SK-N-SH (cell line): Measurements from ENCODE around the gene ARMH3. TPM values are rescaled to one million over a fixed set of nuclear protein-coding genes. Genes with fewer than 3 reads are reported as not detected.

Experiments used
- CTCF ChIA-PET: fragments of 300-600, 350-600 bp; formaldehyde crosslinking; extraction: SDS; loops from one replicate; lab custom pipeline; 2021; lab: Yijun Ruan, JAX
- POLR2A ChIA-PET: fragments of 350-600 bp; sonication (Branson Sonifier 250); formaldehyde crosslinking; extraction: SDS; loops from one replicate; lab custom pipeline; 2020; ENCODE audit warnings: antibody characterized with exemption, inconsistent platforms; lab: Yijun Ruan, JAX
- DNase-seq: peaks from one replicate; pipeline ENCODE4 v3.0.0; 2012
- H2AFZ ChIP-seq: fragments of 200-600 bp; sonication (generic); 2 replicates; pipeline ENCODE4 v1.8.1; 2016; ENCODE audit warnings: antibody characterized with exemption, mild to moderate bottlenecking, low read depth
- H3F3A ChIP-seq: fragments of 200-600 bp; sonication (generic); replicated peaks from 2 replicates; pipeline ENCODE3; 2016; ENCODE audit warnings: antibody characterized with exemption, mild to moderate bottlenecking; ENCODE audit not compliant: insufficient read depth
- H3K27ac ChIP-seq, 2 experiments: fragments of 200-500 bp in 1 of 2; fragments of 200-600 bp in 1 of 2; sonication (Bioruptor generic) in 1 of 2; sonication (generic), shearing (Covaris generic) in 1 of 2; 2 replicates each; pipeline versions ENCODE4 v1.5.1 to v1.6.1; 2014 to 2016; ENCODE audit warnings: low read depth in 2 of 2, inconsistent platforms in 1 of 2, low read length in 1 of 2, mild to moderate bottlenecking in 1 of 2, mixed read lengths in 1 of 2
- H3K27me3 ChIP-seq: fragments of 200-600 bp; sonication (generic), shearing (Covaris generic); 2 replicates; pipeline ENCODE4 v1.6.1; 2016; ENCODE audit warnings: mixed run types; ENCODE audit not compliant: insufficient read depth
- H3K36me3 ChIP-seq, 2 experiments: fragments of 200-500 bp in 1 of 2; fragments of 200-600 bp in 1 of 2; sonication (Bioruptor generic) in 1 of 2; sonication (generic) in 1 of 2; replicated peaks in 1 of 2; 2 replicates each; pipeline versions ENCODE3 to v1.5.1; 2014 to 2016; ENCODE audit warnings: low read length in 1 of 2, mild to moderate bottlenecking in 1 of 2; ENCODE audit not compliant: insufficient read depth in 2 of 2, control insufficient read depth in 1 of 2
- H3K4me1 ChIP-seq, 2 experiments: fragments of 200-500 bp in 1 of 2; fragments of 200-600 bp in 1 of 2; sonication (Bioruptor generic) in 1 of 2; sonication (generic), shearing (Covaris generic) in 1 of 2; 2 replicates each; pipeline versions ENCODE4 v1.5.1 to v1.6.1; 2014 to 2016; ENCODE audit warnings: low read depth in 1 of 2, low read length in 1 of 2, mixed run types in 1 of 2; ENCODE audit not compliant: insufficient read depth in 2 of 2, control insufficient read depth in 1 of 2
- H3K4me2 ChIP-seq: fragments of 200-600 bp; sonication (generic), shearing (Covaris generic); 2 replicates; pipeline ENCODE4 v1.6.1; 2017; ENCODE audit warnings: mixed run types
- H3K4me3 ChIP-seq, 2 experiments: fragments of 200-500 bp in 1 of 2; fragments of 200-600 bp in 1 of 2; sonication (Bioruptor generic) in 1 of 2; sonication (generic), shearing (Covaris generic) in 1 of 2; 2 replicates each; pipeline versions ENCODE4 v1.5.1 to v1.8.1; 2014 to 2016; ENCODE audit warnings: low read depth in 2 of 2, inconsistent platforms in 1 of 2, low read length in 1 of 2, mild to moderate bottlenecking in 1 of 2, mixed read lengths in 1 of 2, moderate library complexity in 1 of 2
- H3K79me2 ChIP-seq: fragments of 200-600 bp; sonication (generic); 2 replicates; pipeline ENCODE4 v1.8.1; 2017; ENCODE audit warnings: mild to moderate bottlenecking; ENCODE audit not compliant: insufficient read depth
- H3K9ac ChIP-seq: fragments of 200-600 bp; sonication (generic); 2 replicates; pipeline ENCODE4 v1.6.1; 2017; ENCODE audit warnings: mixed run types
- H3K9me2 ChIP-seq: fragments of 200-600 bp; sonication (generic); 2 replicates; pipeline ENCODE4 v1.6.1; 2017; ENCODE audit warnings: mixed run types
- H3K9me3 ChIP-seq: fragments of 200-600 bp; sonication (generic); 2 replicates; pipeline ENCODE4 v1.6.1; 2017; ENCODE audit warnings: mixed run types, mild to moderate bottlenecking, moderate library complexity
- H4K20me1 ChIP-seq: fragments of 200-600 bp; sonication (generic); 2 replicates; pipeline ENCODE4 v1.6.1; 2017; ENCODE audit warnings: mild to moderate bottlenecking, mixed run types; ENCODE audit not compliant: insufficient read depth
- ELF1 ChIP-seq: IDR thresholded peaks from 2 replicates; pipeline ENCODE4 v1.4.0; 2012
- EZH2phosphoT487 ChIP-seq: fragments of 200-600 bp; sonication (generic); IDR thresholded peaks from 2 replicates; pipeline ENCODE4 v1.6.1; 2017; ENCODE audit warnings: low read depth, mixed run types, mild to moderate bottlenecking, antibody characterized with exemption, moderate library complexity, borderline replicate concordance
- FOXM1 ChIP-seq: IDR thresholded peaks from 2 replicates; pipeline ENCODE4 v1.4.0; 2012; ENCODE audit warnings: low read depth, mild to moderate bottlenecking
- GABPA ChIP-seq: IDR thresholded peaks from 2 replicates; pipeline ENCODE4 v1.4.0; 2012; ENCODE audit warnings: low read depth, mild to moderate bottlenecking
- MAX ChIP-seq: IDR thresholded peaks from 2 replicates; pipeline ENCODE4 v1.4.0; 2012; ENCODE audit warnings: low read depth
- NRF1 ChIP-seq: IDR thresholded peaks from 2 replicates; pipeline ENCODE4 v1.6.1; 2012; ENCODE audit warnings: low read depth, mild to moderate bottlenecking, low read length
- RCOR1 ChIP-seq: fragments of 150-350 bp; IDR thresholded peaks from 2 replicates; pipeline ENCODE4 v1.6.1; 2017; ENCODE audit warnings: antibody characterized with exemption, low read length
- RXRA ChIP-seq: IDR thresholded peaks from 2 replicates; pipeline ENCODE4 v1.4.0; 2012; ENCODE audit warnings: low read depth, mild to moderate bottlenecking, borderline replicate concordance
- SIN3A ChIP-seq: IDR thresholded peaks from 2 replicates; pipeline ENCODE4 v1.6.1; 2012; ENCODE audit warnings: low read depth, mild to moderate bottlenecking, low read length, moderate library complexity, borderline replicate concordance
- TAF1 ChIP-seq: IDR thresholded peaks from 2 replicates; pipeline ENCODE4 v1.6.1; 2012; ENCODE audit warnings: low read depth, mild to moderate bottlenecking, low read length, moderate library complexity, borderline replicate concordance
- USF1 ChIP-seq: IDR thresholded peaks from 2 replicates; pipeline ENCODE4 v1.4.0; 2012; ENCODE audit warnings: low read depth, borderline replicate concordance
- USF2 ChIP-seq: fragments of 150-350 bp; IDR thresholded peaks from 2 replicates; pipeline ENCODE4 v1.6.1; 2017; ENCODE audit warnings: antibody characterized with exemption, low read length, low read depth, borderline replicate concordance
- ZBTB33 ChIP-seq: IDR thresholded peaks from 2 replicates; pipeline ENCODE4 v1.4.0; 2012; ENCODE audit warnings: low read depth, borderline replicate concordance
- WGBS: methylation state at CpG from one replicate; pipeline ENCODE4 v1.1.6; 2017; ENCODE audit warnings: low lambda C conversion rate; 5-methylcytosine and 5-hydroxymethylcytosine counted together
- polyA plus RNA-seq, 3 experiments: library from polyadenylated mRNA; depleted of rRNA; stranded (reverse); fragments of >200 nt; gene quantifications; 2 replicates each; pipeline ENCODE4 v1.2.3, GENCODE V29; 2012

ARMH3 gene
- polyA plus RNA-seq, 1 of the 3 experiments (the other 2 are of a cell fraction) = 12.1 TPM

- Histone ChIP-seq H3K27ac (no peak overlapping the region), H3K36me3 (peaks cover 32 to 33% of the 10 kb centered on the region in 2 experiments), H3K27me3 (no peaks in the 10 kb centered on the region), H3K9me3 (no peaks in the 10 kb centered on the region), H3K9me2 (no peaks in the 10 kb centered on the region), H3K9ac (no peak overlapping the region), H3K4me3 (no peak overlapping the region), H3K79me2 (no peaks in the 10 kb centered on the region), H4K20me1 (no peaks in the 10 kb centered on the region), H3K4me1 (no peaks in the 10 kb centered on the region), H3F3A (no peaks in the 10 kb centered on the region), H3K4me2 (no peak overlapping the region), H2AFZ (no peak overlapping the region)
- ChIA-PET CTCF (interaction anchor here (0.8 to 16.9 kb wide), 5 partner anchors 8 to 177 kb away, joined by 3 to 301 read pairs (median 3); partner anchors contain the start of gene KCNIP2), POLR2A (no interaction called here)
- DNase-seq = no peak
- WGBS = 89% methylated on average over 2 of the region's 2 CpGs
- TF ChIP-seq FOXM1 = no peak
- TF ChIP-seq GABPA = no peak
Measured at GRCh38 chr10:102017295-102017694, 38.7 kb downstream of the ARMH3 start.

- no peaks in the 10 kb centered on the region for H3K4me1 ChIP-seq
- DNase-seq = no peak
- H3K27me3 ChIP-seq = no peaks in the 10 kb centered on the region
- no peaks in the 10 kb centered on the region for H3K9me3 ChIP-seq
- H2AFZ ChIP-seq = no peak overlapping the region
- H3K36me3 ChIP-seq = peaks cover 26 to 42% of the 10 kb centered on the region in 2 experiments
- no peak overlapping the region for H3K4me3 ChIP-seq
- no peaks in the 10 kb centered on the region for H4K20me1 ChIP-seq
- TF ChIP-seq NRF1 (no peak), RCOR1 (no peak), TAF1 (no peak)
- no peak overlapping the region for H3K27ac ChIP-seq
- no peak overlapping the region for H3K4me2 ChIP-seq
- no peaks in the 10 kb centered on the region for H3K9me2 ChIP-seq
- no peaks in the 10 kb centered on the region for H3F3A ChIP-seq
- ChIA-PET POLR2A (no interaction called here), CTCF (interaction anchor here (0.7 to 16.9 kb wide), 5 partner anchors 11 to 176 kb away, joined by 3 to 301 read pairs (median 3); partner anchors contain the start of gene KCNIP2)
- H3K79me2 ChIP-seq = no peaks in the 10 kb centered on the region
- H3K9ac ChIP-seq = no peak overlapping the region
Measured at GRCh38 chr10:102016416-102016815, 39.6 kb downstream of the ARMH3 start.

- Histone ChIP-seq H3F3A (no peaks in the 10 kb centered on the region), H3K79me2 (no peaks in the 10 kb centered on the region), H3K27ac (no peak overlapping the region), H4K20me1 (no peaks in the 10 kb centered on the region), H3K9me2 (no peaks in the 10 kb centered on the region), H3K9ac (no peak overlapping the region), H3K36me3 (peaks cover 15 to 47% of the 10 kb centered on the region in 2 experiments), H3K4me2 (no peak overlapping the region), H3K27me3 (no peaks in the 10 kb centered on the region), H3K4me1 (peaks cover 0 to 4% of the 10 kb centered on the region in 2 experiments; a peak in 1 of 4 replicates), H3K4me3 (no peak overlapping the region), H3K9me3 (no peaks in the 10 kb centered on the region), H2AFZ (no peak overlapping the region)
- no peak for DNase-seq
- ChIA-PET CTCF (interaction anchor here (0.8 to 16.9 kb wide), 23 partner anchors 15 to 797 kb away, joined by 3 to 301 read pairs (median 8); partner anchors contain the start of gene KCNIP2), POLR2A (interaction anchor here (0.9 kb wide), 1 partner anchor 44 kb away, joined by 3 read pairs; the partner anchor contains the start of gene ARMH3)
- WGBS = 94% methylated on average over 4 of the region's 4 CpGs
- TF ChIP-seq USF2 = no peak
- no peak for TF ChIP-seq EZH2phosphoT487
- TF ChIP-seq ZBTB33 = no peak
- TF ChIP-seq GABPA = no peak
- TF ChIP-seq ELF1 = no peak
- no peak for TF ChIP-seq RXRA
- TF ChIP-seq FOXM1 = no peak
- TF ChIP-seq MAX = no peak
- TF ChIP-seq USF1 = no peak
- no peak for TF ChIP-seq SIN3A
Measured at GRCh38 chr10:102010961-102011360, 45.0 kb downstream of the ARMH3 start.
